K562 (cell line): ENCODE measurements around the gene ANKLE2. TPM values are rescaled to one million over a fixed set of nuclear protein-coding genes. Genes with fewer than 3 reads are reported as not detected.

Experiments used
- ATAC-seq: fragments of 200-7000 bp; cut with Tn5 transposase; 3 replicates; pipeline ENCODE4 v1.9.1; 2020; ENCODE audit warnings: moderate library complexity
- BruUV-seq: library from RNA; stranded (reverse); fragments of 400-500 nt; replicated peaks from 2 replicates; lab custom pipeline; 2021; lab: Mats Ljungman, UMichigan
- CTCF ChIA-PET: fragments of 300-600 bp; formaldehyde crosslinking; extraction: SDS; loops from one replicate; lab custom pipeline; 2021; ENCODE audit warnings: low intra/inter-chr PET ratio; lab: Yijun Ruan, JAX
- POLR2A ChIA-PET: fragments of 300-600, 350-650 bp; sonication (Branson Sonifier 250); formaldehyde crosslinking; extraction: SDS; loops from one replicate; lab custom pipeline; 2021; ENCODE audit warnings: antibody characterized with exemption, inconsistent platforms; lab: Yijun Ruan, JAX
- DNase-seq, 4 experiments: peaks; one replicate each; pipeline versions ENCODE4 v3.0.0 to v3.0.0-alpha.2; 2011 to 2018; ENCODE audit warnings: low spot score in 3 of 4, mixed read lengths in 3 of 4; ENCODE audit errors: extremely low read depth in 1 of 4
- FAIRE-seq: peaks from 2 replicates; lab custom pipeline; 2011; peaks lifted over from hg19 to GRCh38; lab: Jason Lieb, UNC
- H2AFZ ChIP-seq: 2 replicates; pipeline ENCODE4 v1.6.0; 2011; ENCODE audit warnings: low read depth, low read length, control low read depth, inconsistent platforms
- H3K27ac ChIP-seq: fragments of 200-600 bp; 3 replicates; pipeline ENCODE4 v1.8.0; 2011; ENCODE audit warnings: low read depth, mild to moderate bottlenecking, control low read depth, inconsistent platforms, low read length, moderate library complexity, mixed read lengths; ENCODE audit errors: extremely low read depth
- H3K27me3 ChIP-seq, 2 experiments: fragments of 300-600 bp in 1 of 2; 2 replicates in 1 of 2; 3 replicates in 1 of 2; pipeline versions ENCODE4 v1.6.0 to v1.8.0; 2011; ENCODE audit warnings: inconsistent platforms in 2 of 2, low read length in 2 of 2, mild to moderate bottlenecking in 1 of 2, mixed read lengths in 1 of 2, moderate library complexity in 1 of 2; ENCODE audit not compliant: control insufficient read depth in 2 of 2, insufficient read depth in 2 of 2
- H3K36me3 ChIP-seq: fragments of 300-600 bp; 3 replicates; pipeline ENCODE4 v1.8.0; 2011; ENCODE audit warnings: mild to moderate bottlenecking, low read length, inconsistent platforms; ENCODE audit not compliant: control insufficient read depth, insufficient read depth
- H3K4me1 ChIP-seq, 2 experiments: fragments of 200-600 bp in 1 of 2; replicated peaks in 1 of 2; 2 replicates in 1 of 2; 3 replicates in 1 of 2; pipeline versions ENCODE4 v1.5.1 to v1.8.0; 2011; ENCODE audit warnings: inconsistent platforms in 2 of 2, low read length in 2 of 2, mild to moderate bottlenecking in 1 of 2, mixed read lengths in 1 of 2, moderate library complexity in 1 of 2; ENCODE audit not compliant: control insufficient read depth in 2 of 2, insufficient read depth in 2 of 2
- H3K4me2 ChIP-seq: 2 replicates; pipeline ENCODE4 v1.6.1; 2011; ENCODE audit warnings: low read length, control low read depth, inconsistent platforms, mixed read lengths; ENCODE audit not compliant: insufficient read depth
- H3K4me3 ChIP-seq: fragments of 200-600 bp; sonication (generic), shearing (Covaris generic); 2 replicates; pipeline ENCODE4 v1.5.1; 2016; ENCODE audit warnings: control low read depth, inconsistent platforms
- H3K79me2 ChIP-seq: fragments of 200-600 bp; 3 replicates; pipeline ENCODE4 v1.8.0; 2011; ENCODE audit warnings: low read length, inconsistent platforms; ENCODE audit not compliant: control insufficient read depth, insufficient read depth
- H3K9ac ChIP-seq, 2 experiments: 2 replicates each; pipeline versions ENCODE4 v1.6.0 to v1.6.1; 2011; ENCODE audit warnings: low read depth in 2 of 2, low read length in 2 of 2, control low read depth in 1 of 2, inconsistent platforms in 1 of 2, mild to moderate bottlenecking in 1 of 2, mixed read lengths in 1 of 2; ENCODE audit not compliant: insufficient read depth in 1 of 2
- H3K9me1 ChIP-seq: one replicate; pipeline ENCODE4 v1.6.0; 2011; ENCODE audit warnings: inconsistent platforms, mild to moderate bottlenecking, low read length, moderate library complexity; ENCODE audit not compliant: control insufficient read depth, insufficient read depth
- H3K9me3 ChIP-seq: replicated peaks from 2 replicates; pipeline ENCODE4 v1.5.1; 2011; ENCODE audit warnings: low read depth, low read length, inconsistent platforms; ENCODE audit not compliant: control insufficient read depth, insufficient read depth
- H4K20me1 ChIP-seq: replicated peaks from 2 replicates; pipeline ENCODE4 v1.6.1; 2011; ENCODE audit warnings: low read length, inconsistent platforms, mixed read lengths; ENCODE audit not compliant: control insufficient read depth, insufficient read depth
- FOXJ2 ChIP-seq: fragments of 200-800 bp; sonication (Bioruptor generic); IDR thresholded peaks from 2 replicates; pipeline ENCODE4 v1.6.1; 2016; ENCODE audit warnings: missing genetic modification characterization, missing compliant biosample characterization
- JUND ChIP-seq, 2 experiments: IDR thresholded peaks; 2 replicates in 1 of 2; 3 replicates in 1 of 2; pipeline ENCODE4 v1.6.1; 2011; ENCODE audit warnings: borderline replicate concordance in 2 of 2, low read depth in 2 of 2, low read length in 2 of 2, improper control_type of control experiment in 1 of 2, missing biosample characterization in 1 of 2, missing genetic modification characterization in 1 of 2, missing genetic modification reagents in 1 of 2
- KDM1A ChIP-seq, 2 experiments: fragments of 450-650 bp; IDR thresholded peaks; 2 replicates each; pipeline ENCODE4 v1.6.1; 2016; ENCODE audit warnings: mild to moderate bottlenecking in 2 of 2
- MCM5 ChIP-seq: fragments of 450-650 bp; IDR thresholded peaks from 2 replicates; pipeline ENCODE4 v1.6.1; 2016; ENCODE audit warnings: low read depth
- POLR2G ChIP-seq: fragments of 200-400 bp; formaldehyde crosslinking; IDR thresholded peaks from 2 replicates; pipeline ENCODE4 v1.6.1; 2017; ENCODE audit warnings: low read depth, mild to moderate bottlenecking, antibody characterized with exemption, low read length, moderate library complexity
- RBM22 ChIP-seq: fragments of 200-400 bp; formaldehyde crosslinking; IDR thresholded peaks from 2 replicates; pipeline ENCODE4 v1.6.1; 2018; ENCODE audit warnings: low read length, low read depth; ENCODE audit not compliant: poor library complexity, severe bottlenecking
- RHOXF2B ChIP-seq: fragments of 250-450 bp; sonication (Bioruptor Pico); conservative IDR thresholded peaks from 2 replicates; pipeline ENCODE4 v1.5.1; 2021
- ZFP30 ChIP-seq: fragments of 250-450 bp; sonication (Bioruptor Pico); IDR thresholded peaks from 2 replicates; pipeline ENCODE4 v1.8.0; 2022; ENCODE audit warnings: moderate library complexity, mild to moderate bottlenecking, inconsistent platforms, borderline replicate concordance
- ZNF175 ChIP-seq: fragments of 200-800 bp; sonication (Bioruptor generic); IDR thresholded peaks from 2 replicates; pipeline ENCODE4 v1.6.1; 2016; ENCODE audit warnings: low read depth, mild to moderate bottlenecking, missing genetic modification characterization, missing compliant biosample characterization
- WGBS: fragments of 100-300 bp; shearing (Covaris generic); methylation state at CpG from one replicate; pipeline ENCODE4 v1.1.6; 2016; ENCODE audit warnings: low coverage, mixed read lengths; ENCODE audit not compliant: insufficient coverage; ENCODE audit errors: missing lambda C conversion rate; 5-methylcytosine and 5-hydroxymethylcytosine counted together
- in situ Hi-C: fragments of 300-500 bp; cut with MboI; formaldehyde crosslinking; loops from 4 replicates; pipeline ENCODE4 v1.15.0; 2018; ENCODE audit warnings: inconsistent platforms, mixed read lengths
- intact Hi-C: fragments of 100-400 bp; cut with micrococcal nuclease; formaldehyde crosslinking; loops from 2 replicates; pipeline ENCODE4 v1.14.2; 2022
- polyA plus RNA-seq, 8 experiments: library from polyadenylated mRNA; depleted of rRNA in 4 of 8; stranded (reverse) in 5 of 8; unstranded in 3 of 8; fragments of >200 nt; fragmentation: Nextera tagmentation in 2 of 8; fragmentation: Illumina TruSeq in 1 of 8; extraction: Ambion mirVana in 2 of 8; extraction: Trizol in 1 of 8; gene quantifications; 2 replicates each; pipeline versions ENCODE4 v1.2.1 to v1.2.3, GENCODE V29; 2011 to 2014; ENCODE audit warnings: inconsistent platforms in 1 of 8, missing spikeins in 1 of 8
- total RNA-seq, 7 experiments: library from RNA; depleted of rRNA in 6 of 7; stranded (reverse); fragments of >200 nt in 6 of 7; fragmentation: Illumina TruSeq in 2 of 7; extraction: Trizol in 2 of 7; gene quantifications; 2 replicates each; pipeline versions ENCODE4 v1.2.1 to v1.2.3, GENCODE V29; 2011 to 2021; ENCODE audit warnings: low replicate concordance in 1 of 7

The ANKLE2 gene
- total and polyA plus RNA-seq, 9 of the 15 experiments (the other 6 are each of a cell fraction or from before 2014, with no cell fraction given) = 3.2 to 57.7 (median 45.6) TPM

GRCh38 chr12:132781938-132782337 lies 20.3 kb upstream of the ANKLE2 start:
- no peak for TF ChIP-seq JUND (IDR thresholded peaks at IDR 0.05; ENCODE audit: borderline replicate concordance, low read depth, low read length)
- TF ChIP-seq JUND (tag; IDR thresholded peaks at IDR 0.05; ENCODE audit: borderline replicate concordance, low read depth, low read length) = no peak
- peak; percentile 46; the same call in 1 of the 2 replicates for TF ChIP-seq POLR2G
- TF ChIP-seq RHOXF2B (CRISPR knock-in tag) = no peak
- TF ChIP-seq FOXJ2 = no peak

GRCh38 chr12:132779781-132780353 lies 18.2 kb upstream of the ANKLE2 start:
- Histone ChIP-seq H4K20me1 (no peaks in the 10 kb centered on the region), H3K4me2 (no peak overlapping the region), H3K9me3 (no peaks in the 10 kb centered on the region), H2AFZ (no peak overlapping the region), H3K36me3 (peaks cover 86% of the 10 kb centered on the region), H3K4me1 (peaks cover 0 to 6% of the 10 kb centered on the region in 2 experiments; a peak in 1 of 5 replicates), H3K9me1 (no peaks in the 10 kb centered on the region), H3K79me2 (no peaks in the 10 kb centered on the region; the same call in 2 of the 3 replicates), H3K27me3 (no peaks in the 10 kb centered on the region), H3K9ac (no peak overlapping the region), H3K4me3 (no peak overlapping the region), H3K27ac (no peak overlapping the region)
- no TSS peak for BruUV-seq
- no peak for FAIRE-seq
- ATAC-seq = no peak
- TF ChIP-seq ZFP30 (CRISPR knock-in tag) (no peak), ZNF175 (CRISPR knock-in tag) (no peak), MCM5 (no peak), RBM22 (peak; percentile 84), POLR2G (peak; percentile 64), KDM1A (IDR thresholded peaks at IDR 0.05) (peak in 1 of 2 experiments; percentile 43; a peak in 1 of 4 replicates)
- WGBS = 97% methylated on average over 15 of the region's 30 CpGs
- no peak for DNase-seq
- ChIA-PET CTCF (no interaction called here), POLR2A (no interaction called here)
- intact Hi-C loops (no loop called here), in situ Hi-C loops (no loop called here)

More at GRCh38 chr12:132781938-132782337, 20.3 kb upstream of the ANKLE2 start:
- no peak for FAIRE-seq
- no peaks in the 10 kb centered on the region for H3K27me3 ChIP-seq
- BruUV-seq = no TSS peak
- no peak overlapping the region for H2AFZ ChIP-seq
- H3K36me3 ChIP-seq = peaks cover 89% of the 10 kb centered on the region; the same call in 2 of the 3 replicates
- ChIA-PET POLR2A (interaction anchor here (0.6 kb wide), 1 partner anchor 300 kb away, joined by 3 read pairs; no protein-coding TSS in a partner anchor), CTCF (no interaction called here)
- WGBS = 87% methylated on average over 11 of the region's 12 CpGs
- intact Hi-C loops (no loop called here), in situ Hi-C loops (no loop called here)
- H3K9ac ChIP-seq = peak overlapping the region in 1 of 2 experiments; percentile 40; a peak in 1 of 4 replicates
- no peak overlapping the region for H3K27ac ChIP-seq
- no peak overlapping the region for H3K4me3 ChIP-seq
- peaks cover 0 to 6% of the 10 kb centered on the region in 2 experiments; a peak in 1 of 5 replicates for H3K4me1 ChIP-seq
- no peaks in the 10 kb centered on the region for H3K9me3 ChIP-seq
- no peaks in the 10 kb centered on the region for H4K20me1 ChIP-seq
- no peaks in the 10 kb centered on the region; the same call in 2 of the 3 replicates for H3K79me2 ChIP-seq
- DNase-seq = no peak
- no peak for ATAC-seq
- H3K4me2 ChIP-seq = no peak overlapping the region
- no peaks in the 10 kb centered on the region for H3K9me1 ChIP-seq
